GM18873 (cell line): ENCODE results near the gene CEP112.
"Not testable (repeated sequence)": the region's sequence is repeated elsewhere in the genome, so short reads cannot be mapped to it uniquely, and the experiment has no call there.

Experiments used
- ATAC-seq: cut with Tn5 transposase; IDR thresholded peaks from one replicate; pipeline ENCODE4 v1.9.1; 2021; ENCODE audit warnings: mild to moderate bottlenecking, moderate library complexity, moderate number of reproducible peaks; ENCODE audit not compliant: unreplicated experiment, low FRiP score

CEP112 gene

DNA sequence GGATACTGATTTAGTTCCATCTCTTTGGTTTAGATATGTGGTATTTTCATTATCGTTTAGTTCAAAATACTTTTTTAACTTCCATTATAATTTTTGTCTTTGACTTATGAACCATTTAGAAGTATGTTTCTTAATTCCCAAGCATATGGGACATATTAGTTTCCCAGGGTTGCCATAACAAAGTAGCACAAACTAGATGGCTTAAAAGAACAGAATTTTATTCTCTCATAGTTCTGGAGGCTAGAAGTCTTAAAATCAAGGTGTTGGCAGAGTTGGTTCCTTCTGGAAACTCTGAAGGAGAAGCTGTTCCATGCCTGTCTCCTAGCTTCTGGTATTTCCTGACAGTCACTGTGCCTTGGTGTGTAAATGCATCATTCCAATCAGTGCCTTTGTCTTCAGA, 339.0 kb downstream of the CEP112 start:
- ATAC-seq: no peak

DNA sequence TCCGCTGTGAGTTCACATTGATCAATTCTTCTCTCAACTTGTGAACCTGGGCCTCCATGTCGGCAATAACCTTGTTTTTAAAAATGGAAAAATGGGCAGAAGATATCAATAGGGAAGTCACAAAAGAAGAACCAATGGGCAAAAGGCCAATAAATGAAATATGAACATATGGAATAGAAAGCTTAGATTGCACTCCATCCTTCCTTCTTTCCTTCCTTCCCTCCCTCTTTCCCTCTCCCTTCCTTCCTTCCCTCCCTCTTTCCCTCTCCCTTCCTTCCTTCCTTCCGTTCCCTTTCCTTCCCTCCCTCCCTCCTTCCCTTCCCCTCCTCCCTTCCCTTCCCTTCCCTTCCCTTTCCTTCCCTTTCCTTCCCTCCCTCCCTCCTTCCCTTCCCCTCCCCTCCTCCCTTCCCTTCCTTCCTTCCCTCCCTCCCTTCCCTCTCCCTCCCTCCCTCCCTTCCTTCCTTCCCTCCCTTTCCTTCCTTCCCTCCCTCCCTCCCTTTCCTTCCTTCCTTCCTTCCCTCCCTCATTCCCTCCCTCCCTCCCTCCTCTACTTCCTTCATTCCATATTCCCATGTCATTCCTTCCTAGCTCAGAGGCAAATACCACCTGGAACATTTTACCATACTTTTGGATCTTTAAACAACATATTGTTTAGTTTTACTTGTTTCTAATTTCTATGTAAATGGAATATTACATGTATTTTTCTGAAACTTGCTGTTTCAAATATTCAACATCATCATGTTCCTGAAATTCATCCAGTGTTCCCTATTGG, 339.8 kb downstream of the CEP112 start:
- ATAC-seq: no peak

- no peak for ATAC-seq
Observed at GRCh38 chr17:65850486-65850885, 341.4 kb downstream of the CEP112 start.

GRCh38 chr17:65848751-65849150, 343.2 kb downstream of the CEP112 start:
- ATAC-seq: no peak

- no peak for ATAC-seq
Observed at GRCh38 chr17:65841089-65841488, 350.8 kb downstream of the CEP112 start.

GRCh38 chr17:65837232-65837631, 354.7 kb downstream of the CEP112 start:
- ATAC-seq: not testable (repeated sequence)

DNA sequence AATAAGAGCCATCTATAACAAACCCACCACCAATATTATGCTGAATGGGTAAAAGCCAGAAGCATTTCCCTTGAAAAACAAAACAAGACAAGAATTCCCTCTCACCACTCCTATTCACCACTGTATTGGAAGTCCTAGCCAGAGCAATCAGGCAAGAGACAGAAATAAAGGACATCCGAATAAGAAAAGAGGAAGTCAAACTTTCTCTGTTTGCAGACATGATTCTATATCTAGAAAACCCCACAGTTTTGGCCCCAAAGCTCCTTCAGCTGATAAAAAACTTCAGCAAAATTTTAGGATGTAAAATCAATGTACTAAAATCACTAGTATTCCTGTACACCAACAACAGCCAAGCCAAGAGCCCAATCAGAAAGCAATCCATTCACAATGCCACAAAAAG, 358.7 kb downstream of the CEP112 start:
- ATAC-seq: no peak

GRCh38 chr17:65830356-65830755, 361.6 kb downstream of the CEP112 start:
- no peak for ATAC-seq

- ATAC-seq: not testable (repeated sequence)
Observed at GRCh38 chr17:65826577-65826976, 365.4 kb downstream of the CEP112 start.

DNA sequence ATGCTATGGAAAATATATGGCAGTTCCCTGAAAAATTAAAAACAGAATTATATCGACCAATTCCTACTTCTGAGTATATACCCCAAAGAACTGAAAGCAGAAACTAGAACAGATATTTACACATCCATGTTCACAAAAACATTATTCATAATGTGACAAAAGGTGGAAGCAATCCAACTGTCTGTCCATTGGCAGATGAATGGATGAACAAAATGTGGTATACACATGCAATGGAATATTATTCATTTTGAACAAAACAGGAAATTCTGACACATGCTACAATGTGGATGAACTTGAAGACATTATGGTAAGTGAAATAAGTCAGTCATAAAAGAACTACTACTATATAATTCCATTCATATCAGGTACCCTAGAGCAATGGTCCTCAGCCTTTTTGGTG, 367.0 kb downstream of the CEP112 start:
- ATAC-seq: no peak

GRCh38 chr17:65823713-65824112, 368.2 kb downstream of the CEP112 start:
- no peak for ATAC-seq

- ATAC-seq: no peak
Observed at GRCh38 chr17:65820811-65821210, 371.1 kb downstream of the CEP112 start.

DNA sequence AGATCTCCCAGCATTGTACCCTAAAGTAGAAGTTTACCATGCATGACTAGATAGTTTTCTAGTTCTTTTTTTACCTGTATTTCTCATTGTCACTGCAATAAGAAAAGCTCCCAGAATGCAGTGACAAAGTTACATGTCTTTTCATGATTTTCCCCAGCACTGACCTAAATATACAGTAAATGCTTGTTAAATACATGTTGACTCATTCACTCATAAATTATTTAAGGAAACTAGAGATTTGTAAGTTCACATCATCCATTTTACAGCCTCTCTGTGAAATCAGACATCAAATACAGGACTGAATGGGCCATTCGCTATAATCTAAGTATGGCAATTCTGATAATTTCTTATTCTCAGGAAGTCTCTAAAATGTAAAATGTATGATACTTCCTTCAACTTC, 371.6 kb downstream of the CEP112 start:
- no peak for ATAC-seq

DNA sequence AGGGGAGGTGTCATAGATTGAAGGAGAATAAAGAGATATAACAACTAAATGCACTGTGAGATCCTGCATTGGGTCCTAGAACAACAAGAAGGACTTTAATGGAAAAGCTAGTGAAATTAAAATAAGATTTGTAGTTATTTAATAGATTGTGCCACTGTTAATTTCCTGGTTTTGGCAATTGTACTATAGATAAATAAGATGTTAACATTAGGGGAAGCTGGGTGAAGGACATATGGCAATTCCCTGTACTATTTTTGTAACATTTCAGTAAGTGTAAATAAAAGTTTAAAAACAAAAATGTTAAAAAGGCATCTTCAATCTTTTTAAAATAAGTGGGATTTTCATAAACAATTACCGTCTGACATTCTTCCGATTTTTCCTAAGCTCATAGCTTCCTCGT, 372.1 kb downstream of the CEP112 start:
- no peak for ATAC-seq

- ATAC-seq: no peak
Observed at GRCh38 chr17:65817951-65818350, 374.0 kb downstream of the CEP112 start.

DNA sequence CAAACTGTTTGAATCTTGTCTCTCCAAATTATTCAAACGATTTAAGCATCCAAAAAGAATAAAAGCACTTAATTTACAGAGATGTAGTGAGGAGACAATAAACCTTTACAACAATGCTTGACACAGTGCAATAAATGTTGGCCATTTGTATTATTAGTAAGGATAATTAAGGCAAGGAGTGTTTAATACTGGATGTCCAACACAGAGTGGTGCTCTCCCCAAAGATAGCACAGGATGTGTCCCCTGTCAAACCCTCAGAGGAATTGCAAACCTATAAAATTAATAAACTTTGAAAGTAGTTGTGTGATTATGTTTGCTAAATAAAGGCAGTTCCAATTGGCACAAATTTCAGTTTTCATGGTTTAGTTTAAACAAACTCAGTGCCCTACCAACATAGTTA, 377.5 kb downstream of the CEP112 start:
- ATAC-seq: no peak

DNA sequence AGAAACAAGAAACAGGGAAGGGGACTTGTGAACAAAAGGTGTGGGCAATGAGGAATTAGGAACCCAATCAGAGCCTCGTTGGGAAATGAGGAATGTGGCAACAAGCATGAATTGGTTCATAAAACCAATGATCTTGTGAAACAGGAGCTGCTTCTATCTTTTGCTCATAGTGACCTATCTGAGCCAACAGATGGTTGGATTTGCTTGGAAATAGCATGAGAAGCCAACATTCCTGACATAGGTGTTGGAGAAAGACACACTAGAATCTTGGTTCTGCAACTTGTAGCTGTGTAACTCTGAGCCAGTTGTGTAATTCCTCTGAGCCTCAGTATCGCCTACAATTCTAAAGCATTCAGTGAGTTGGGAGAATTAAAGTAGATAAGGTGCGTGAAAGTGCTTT, 378.6 kb downstream of the CEP112 start:
- no peak for ATAC-seq

DNA sequence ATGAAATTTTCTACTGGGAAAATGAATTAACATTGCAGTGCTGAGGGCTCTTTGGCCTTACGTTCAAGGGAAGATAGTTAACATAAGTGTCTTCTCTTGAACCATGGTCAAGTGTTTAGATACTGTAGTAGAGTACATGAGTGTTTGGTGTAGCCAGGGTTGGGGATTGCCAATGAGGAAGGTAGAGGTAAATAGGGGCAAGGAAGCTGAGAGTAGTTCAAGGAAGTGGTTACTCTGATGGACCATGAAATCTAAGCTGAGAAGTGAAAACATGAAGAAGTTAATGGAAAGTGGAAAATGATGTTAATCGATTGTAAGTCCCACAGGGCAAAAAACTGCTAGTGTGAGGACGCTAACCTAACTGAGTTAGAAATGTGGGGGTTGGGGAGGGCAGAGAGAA, 380.9 kb downstream of the CEP112 start:
- no peak for ATAC-seq

DNA sequence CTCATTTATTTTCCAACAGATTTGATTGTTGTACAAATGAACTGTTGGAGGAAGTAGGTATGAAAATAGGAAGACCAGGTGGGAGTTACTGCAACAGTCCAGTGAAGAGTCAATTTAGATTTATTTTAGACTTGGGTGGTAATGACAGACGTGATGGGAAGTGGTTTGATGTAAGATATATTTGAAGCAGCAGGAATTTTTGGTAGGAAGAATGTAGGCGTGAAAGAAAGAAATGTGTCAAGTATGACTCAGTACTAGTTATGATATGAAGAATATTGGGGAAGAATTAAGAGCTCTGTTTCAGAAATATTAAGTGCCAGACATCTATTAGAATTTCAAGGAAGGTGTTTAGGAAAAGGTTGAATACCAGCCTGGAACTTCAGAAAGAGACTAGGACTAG, 382.6 kb downstream of the CEP112 start:
- ATAC-seq: no peak

- not testable (repeated sequence) for ATAC-seq
Observed at GRCh38 chr17:65808566-65808965, 383.4 kb downstream of the CEP112 start.

DNA sequence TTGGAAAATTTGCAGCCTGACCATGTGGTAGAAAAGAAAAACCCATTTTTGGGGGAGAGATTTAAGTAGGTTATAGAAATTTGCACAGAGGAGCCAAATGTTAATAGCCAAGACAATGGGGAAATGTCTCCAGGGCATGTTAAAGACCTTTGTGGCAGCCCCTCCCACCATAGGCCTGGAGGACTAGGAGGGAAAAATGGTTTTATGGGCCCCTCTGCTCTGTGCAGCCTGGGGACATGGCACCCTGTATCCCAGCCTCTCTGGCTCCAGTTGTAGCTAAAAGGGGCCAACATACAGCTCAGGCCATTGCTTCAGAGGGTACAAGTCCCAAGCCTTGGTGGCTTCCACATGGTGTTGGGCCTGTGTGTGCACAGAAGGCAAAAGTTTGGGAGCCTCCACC, 384.6 kb downstream of the CEP112 start:
- ATAC-seq: no peak

- no peak for ATAC-seq
Observed at GRCh38 chr17:65801513-65801912, 390.4 kb downstream of the CEP112 start.

DNA sequence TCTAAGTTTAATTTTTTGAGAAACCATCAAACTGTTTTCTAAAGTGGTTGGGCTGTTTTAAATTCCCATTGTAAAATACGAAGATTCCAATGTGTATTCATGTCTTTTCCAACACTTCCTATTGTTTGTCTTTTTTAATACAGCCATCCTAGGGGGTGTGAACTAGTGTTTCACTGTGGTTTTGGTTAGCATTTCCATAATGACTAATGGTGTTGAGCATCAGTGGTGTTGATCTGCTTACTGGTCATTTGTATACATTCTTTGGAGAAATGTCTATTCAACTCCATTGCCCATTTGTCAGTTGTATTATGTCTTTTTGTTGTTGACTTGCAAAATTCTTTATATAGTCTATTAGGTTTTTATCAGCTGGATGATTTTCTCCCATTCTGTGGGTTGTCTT, 391.3 kb downstream of the CEP112 start:
- ATAC-seq: no peak
